ENCODE data around the gene FAM135A.

- TF ChIP-seq CTCF (IDR thresholded peaks at IDR 0.05) = no peak
- no peak for TF ChIP-seq POLR2A (IDR thresholded peaks at IDR 0.05)
Measured at GRCh38 chr6:70456735-70457134, 43.4 kb downstream of the FAM135A start.

All from testis (tissue), 2 donors.